ENCODE results near the gene VOPP1.

VOPP1 gene

GRCh38 chr7:55435466-55435865 is 136.8 kb downstream of the VOPP1 start:
- TF ChIP-seq RAD21 (IDR thresholded peaks at IDR 0.05; ENCODE audit: low read depth): no peak
- no peak for TF ChIP-seq NFIC (IDR thresholded peaks at IDR 0.05)
- no peak for TF ChIP-seq REST (IDR thresholded peaks at IDR 0.05; ENCODE audit: low read depth)
- TF ChIP-seq ZBTB7A (IDR thresholded peaks at IDR 0.05; ENCODE audit: low read depth): no peak
- TF ChIP-seq EP300 (IDR thresholded peaks at IDR 0.05; ENCODE audit: borderline replicate concordance): no peak
- no peak for TF ChIP-seq YY1 (IDR thresholded peaks at IDR 0.05; ENCODE audit: low read depth)
- TF ChIP-seq CEBPB (IDR thresholded peaks at IDR 0.05): no peak

- TF ChIP-seq TAF1 (IDR thresholded peaks at IDR 0.05; ENCODE audit: low read depth): no peak
- TF ChIP-seq USF1 (IDR thresholded peaks at IDR 0.05): no peak; the same call in 1 of the 2 replicates
- peak; percentile 70 for TF ChIP-seq RAD21 (IDR thresholded peaks at IDR 0.05; ENCODE audit: low read depth)
- TF ChIP-seq MAX (IDR thresholded peaks at IDR 0.05): no peak
- no peak for TF ChIP-seq NFIC (IDR thresholded peaks at IDR 0.05)
Observed at GRCh38 chr7:55432939-55433784, 139.1 kb downstream of the VOPP1 start.

GRCh38 chr7:55432506-55432905 is 139.8 kb downstream of the VOPP1 start:
- no peak for TF ChIP-seq TCF12 (IDR thresholded peaks at IDR 0.05; ENCODE audit: low read depth)
- no peak for TF ChIP-seq REST (IDR thresholded peaks at IDR 0.05; ENCODE audit: low read depth)
- TF ChIP-seq CEBPB (IDR thresholded peaks at IDR 0.05): no peak
- TF ChIP-seq NFIC (IDR thresholded peaks at IDR 0.05): no peak
- no peak for TF ChIP-seq MAX (IDR thresholded peaks at IDR 0.05)
- no peak for TF ChIP-seq CREB1 (IDR thresholded peaks at IDR 0.05; ENCODE audit: low read depth)
- TF ChIP-seq USF1 (IDR thresholded peaks at IDR 0.05): no peak
- TF ChIP-seq RAD21 (IDR thresholded peaks at IDR 0.05; ENCODE audit: low read depth): no peak
- TF ChIP-seq EP300 (IDR thresholded peaks at IDR 0.05; ENCODE audit: borderline replicate concordance): no peak
- TF ChIP-seq YY1 (IDR thresholded peaks at IDR 0.05; ENCODE audit: low read depth): no peak
- no peak for TF ChIP-seq ZBTB7A (IDR thresholded peaks at IDR 0.05; ENCODE audit: low read depth)
- no peak for TF ChIP-seq TEAD4 (IDR thresholded peaks at IDR 0.05)
- no peak for TF ChIP-seq EGR1 (IDR thresholded peaks at IDR 0.05)
- TF ChIP-seq TAF1 (IDR thresholded peaks at IDR 0.05; ENCODE audit: low read depth): no peak
- no peak for TF ChIP-seq FOXM1 (IDR thresholded peaks at IDR 0.05; ENCODE audit: borderline replicate concordance, low read depth)

GRCh38 chr7:55431898-55432297 is 140.4 kb downstream of the VOPP1 start:
- TF ChIP-seq RAD21 (IDR thresholded peaks at IDR 0.05; ENCODE audit: low read depth) (no peak), EP300 (IDR thresholded peaks at IDR 0.05; ENCODE audit: borderline replicate concordance) (no peak), TAF1 (IDR thresholded peaks at IDR 0.05; ENCODE audit: low read depth) (no peak), FOXM1 (IDR thresholded peaks at IDR 0.05; ENCODE audit: borderline replicate concordance, low read depth) (no peak), TCF12 (IDR thresholded peaks at IDR 0.05; ENCODE audit: low read depth) (no peak), USF1 (IDR thresholded peaks at IDR 0.05) (no peak)

GRCh38 chr7:55429835-55430499 is 142.3 kb downstream of the VOPP1 start:
- no peak for TF ChIP-seq USF1 (IDR thresholded peaks at IDR 0.05)
- TF ChIP-seq EP300 (IDR thresholded peaks at IDR 0.05; ENCODE audit: borderline replicate concordance): no peak
- TF ChIP-seq TEAD4 (IDR thresholded peaks at IDR 0.05): no peak
- no peak for TF ChIP-seq REST (IDR thresholded peaks at IDR 0.05; ENCODE audit: low read depth)
- no peak for TF ChIP-seq EGR1 (IDR thresholded peaks at IDR 0.05)
- no peak for TF ChIP-seq CEBPB (IDR thresholded peaks at IDR 0.05)
- TF ChIP-seq CREB1 (IDR thresholded peaks at IDR 0.05; ENCODE audit: low read depth): no peak
- no peak for TF ChIP-seq YY1 (IDR thresholded peaks at IDR 0.05; ENCODE audit: low read depth)
